K562 (cell line): ENCODE measurements around the gene AIFM1. TPM values are rescaled to one million over a fixed set of nuclear protein-coding genes. Genes with fewer than 3 reads are reported as not detected.

Experiments
- ATAC-seq: fragments of 200-7000 bp; cut with Tn5 transposase; 3 replicates; pipeline ENCODE4 v1.9.1; 2020; ENCODE audit warnings: moderate library complexity
- BruUV-seq: library from RNA; stranded (reverse); fragments of 400-500 nt; replicated peaks from 2 replicates; lab custom pipeline; 2021; lab: Mats Ljungman, UMichigan
- CTCF ChIA-PET: fragments of 300-600 bp; formaldehyde crosslinking; extraction: SDS; loops from one replicate; lab custom pipeline; 2021; ENCODE audit warnings: low intra/inter-chr PET ratio; lab: Yijun Ruan, JAX
- POLR2A ChIA-PET: fragments of 300-600, 350-650 bp; sonication (Branson Sonifier 250); formaldehyde crosslinking; extraction: SDS; loops from one replicate; lab custom pipeline; 2021; ENCODE audit warnings: antibody characterized with exemption, inconsistent platforms; lab: Yijun Ruan, JAX
- DNase-seq, 4 experiments: peaks; one replicate each; pipeline versions ENCODE4 v3.0.0 to v3.0.0-alpha.2; 2011 to 2018; ENCODE audit warnings: low spot score in 3 of 4, mixed read lengths in 3 of 4; ENCODE audit errors: extremely low read depth in 1 of 4
- FAIRE-seq: peaks from 2 replicates; lab custom pipeline; 2011; peaks lifted over from hg19 to GRCh38; lab: Jason Lieb, UNC
- H2AFZ ChIP-seq: 2 replicates; pipeline ENCODE4 v1.6.0; 2011; ENCODE audit warnings: low read depth, low read length, control low read depth, inconsistent platforms
- H3K27ac ChIP-seq: fragments of 200-600 bp; 3 replicates; pipeline ENCODE4 v1.8.0; 2011; ENCODE audit warnings: low read depth, mild to moderate bottlenecking, control low read depth, inconsistent platforms, low read length, moderate library complexity, mixed read lengths; ENCODE audit errors: extremely low read depth
- H3K27me3 ChIP-seq, 2 experiments: fragments of 300-600 bp in 1 of 2; 2 replicates in 1 of 2; 3 replicates in 1 of 2; pipeline versions ENCODE4 v1.6.0 to v1.8.0; 2011; ENCODE audit warnings: inconsistent platforms in 2 of 2, low read length in 2 of 2, mild to moderate bottlenecking in 1 of 2, mixed read lengths in 1 of 2, moderate library complexity in 1 of 2; ENCODE audit not compliant: control insufficient read depth in 2 of 2, insufficient read depth in 2 of 2
- H3K36me3 ChIP-seq: fragments of 300-600 bp; 3 replicates; pipeline ENCODE4 v1.8.0; 2011; ENCODE audit warnings: mild to moderate bottlenecking, low read length, inconsistent platforms; ENCODE audit not compliant: control insufficient read depth, insufficient read depth
- H3K4me1 ChIP-seq, 2 experiments: fragments of 200-600 bp in 1 of 2; replicated peaks in 1 of 2; 2 replicates in 1 of 2; 3 replicates in 1 of 2; pipeline versions ENCODE4 v1.5.1 to v1.8.0; 2011; ENCODE audit warnings: inconsistent platforms in 2 of 2, low read length in 2 of 2, mild to moderate bottlenecking in 1 of 2, mixed read lengths in 1 of 2, moderate library complexity in 1 of 2; ENCODE audit not compliant: control insufficient read depth in 2 of 2, insufficient read depth in 2 of 2
- H3K4me2 ChIP-seq: 2 replicates; pipeline ENCODE4 v1.6.1; 2011; ENCODE audit warnings: low read length, control low read depth, inconsistent platforms, mixed read lengths; ENCODE audit not compliant: insufficient read depth
- H3K4me3 ChIP-seq: fragments of 200-600 bp; sonication (generic), shearing (Covaris generic); 2 replicates; pipeline ENCODE4 v1.5.1; 2016; ENCODE audit warnings: control low read depth, inconsistent platforms
- H3K79me2 ChIP-seq: fragments of 200-600 bp; 3 replicates; pipeline ENCODE4 v1.8.0; 2011; ENCODE audit warnings: low read length, inconsistent platforms; ENCODE audit not compliant: control insufficient read depth, insufficient read depth
- H3K9ac ChIP-seq, 2 experiments: 2 replicates each; pipeline versions ENCODE4 v1.6.0 to v1.6.1; 2011; ENCODE audit warnings: low read depth in 2 of 2, low read length in 2 of 2, control low read depth in 1 of 2, inconsistent platforms in 1 of 2, mild to moderate bottlenecking in 1 of 2, mixed read lengths in 1 of 2; ENCODE audit not compliant: insufficient read depth in 1 of 2
- H3K9me1 ChIP-seq: one replicate; pipeline ENCODE4 v1.6.0; 2011; ENCODE audit warnings: inconsistent platforms, mild to moderate bottlenecking, low read length, moderate library complexity; ENCODE audit not compliant: control insufficient read depth, insufficient read depth
- H3K9me3 ChIP-seq: replicated peaks from 2 replicates; pipeline ENCODE4 v1.5.1; 2011; ENCODE audit warnings: low read depth, low read length, inconsistent platforms; ENCODE audit not compliant: control insufficient read depth, insufficient read depth
- H4K20me1 ChIP-seq: replicated peaks from 2 replicates; pipeline ENCODE4 v1.6.1; 2011; ENCODE audit warnings: low read length, inconsistent platforms, mixed read lengths; ENCODE audit not compliant: control insufficient read depth, insufficient read depth
- ARNT ChIP-seq, 2 experiments: fragments of 450-650 bp; IDR thresholded peaks; 2 replicates each; pipeline ENCODE4 v1.6.1; 2016; ENCODE audit warnings: mild to moderate bottlenecking in 1 of 2
- C11orf30 ChIP-seq: fragments of 450-650 bp; IDR thresholded peaks from 2 replicates; pipeline ENCODE4 v1.6.1; 2016; ENCODE audit warnings: low read depth, mild to moderate bottlenecking
- CREB1 ChIP-seq, 2 experiments: sonication (generic) in 1 of 2; formaldehyde crosslinking in 1 of 2; IDR thresholded peaks; 2 replicates each; pipeline versions ENCODE4 v1.6.1 to v1.8.0; 2012 to 2022; ENCODE audit warnings: inconsistent platforms in 1 of 2, mild to moderate bottlenecking in 1 of 2, missing genetic modification reagents in 1 of 2, moderate library complexity in 1 of 2
- NFE2 ChIP-seq: IDR thresholded peaks from 2 replicates; pipeline ENCODE4 v1.6.1; 2014; ENCODE audit warnings: antibody characterized with exemption, low read depth
- NFYB ChIP-seq: IDR thresholded peaks from 2 replicates; pipeline ENCODE4 v1.6.1; 2011; ENCODE audit warnings: mild to moderate bottlenecking, moderate library complexity; ENCODE audit not compliant: insufficient read length; ENCODE audit errors: extremely low read depth
- PHB ChIP-seq: fragments of 250-450 bp; sonication (Bioruptor Pico); IDR thresholded peaks from 2 replicates; pipeline ENCODE4 v1.5.0; 2021
- U2AF1 ChIP-seq: fragments of 200-400 bp; formaldehyde crosslinking; optimal IDR thresholded peaks from 2 replicates; pipeline ENCODE3; 2017; ENCODE audit warnings: mild to moderate bottlenecking, low read depth, low read length, moderate library complexity
- ZNF280B ChIP-seq: fragments of 250-450 bp; sonication (Bioruptor Pico); IDR thresholded peaks from 2 replicates; pipeline ENCODE4 v1.5.1; 2021; ENCODE audit warnings: mild to moderate bottlenecking
- ZNF316 ChIP-seq: fragments of 450-650 bp; IDR thresholded peaks from 2 replicates; pipeline ENCODE4 v1.6.1; 2016
- ZNF586 ChIP-seq: fragments of 450-650 bp; formaldehyde crosslinking; conservative IDR thresholded peaks from 2 replicates; pipeline ENCODE4 v1.4.0; 2020; ENCODE audit warnings: mild to moderate bottlenecking, moderate library complexity
- WGBS: fragments of 100-300 bp; shearing (Covaris generic); methylation state at CpG from one replicate; pipeline ENCODE4 v1.1.6; 2016; ENCODE audit warnings: low coverage, mixed read lengths; ENCODE audit not compliant: insufficient coverage; ENCODE audit errors: missing lambda C conversion rate; 5-methylcytosine and 5-hydroxymethylcytosine counted together
- in situ Hi-C: fragments of 300-500 bp; cut with MboI; formaldehyde crosslinking; loops from 4 replicates; pipeline ENCODE4 v1.15.0; 2018; ENCODE audit warnings: inconsistent platforms, mixed read lengths
- intact Hi-C: fragments of 100-400 bp; cut with micrococcal nuclease; formaldehyde crosslinking; loops from 2 replicates; pipeline ENCODE4 v1.14.2; 2022
- polyA plus RNA-seq, 8 experiments: library from polyadenylated mRNA; depleted of rRNA in 4 of 8; stranded (reverse) in 5 of 8; unstranded in 3 of 8; fragments of >200 nt; fragmentation: Nextera tagmentation in 2 of 8; fragmentation: Illumina TruSeq in 1 of 8; extraction: Ambion mirVana in 2 of 8; extraction: Trizol in 1 of 8; gene quantifications; 2 replicates each; pipeline versions ENCODE4 v1.2.1 to v1.2.3, GENCODE V29; 2011 to 2014; ENCODE audit warnings: inconsistent platforms in 1 of 8, missing spikeins in 1 of 8
- total RNA-seq, 7 experiments: library from RNA; depleted of rRNA in 6 of 7; stranded (reverse); fragments of >200 nt in 6 of 7; fragmentation: Illumina TruSeq in 2 of 7; extraction: Trizol in 2 of 7; gene quantifications; 2 replicates each; pipeline versions ENCODE4 v1.2.1 to v1.2.3, GENCODE V29; 2011 to 2021; ENCODE audit warnings: low replicate concordance in 1 of 7
- TF ChIP-seq, protein P1 (sequence below), 3 experiments: IDR thresholded peaks in 2 of 3; conservative IDR thresholded peaks in 1 of 3; 2 replicates each; pipeline ENCODE4 v1.5.1; 2011 to 2012; ENCODE audit warnings: low read length in 3 of 3, mild to moderate bottlenecking in 3 of 3, control low read depth in 2 of 3, improper control_type of control experiment in 1 of 3, inconsistent platforms in 1 of 3, low read depth in 1 of 3, mixed read lengths in 1 of 3, moderate library complexity in 1 of 3; ENCODE audit not compliant: insufficient read depth in 2 of 3

Gene AIFM1
- total and polyA plus RNA-seq, 9 of the 15 experiments (the other 6 are each of a cell fraction or from before 2014, with no cell fraction given) = 51.0 to 117 (median 91.2) TPM

DNA sequence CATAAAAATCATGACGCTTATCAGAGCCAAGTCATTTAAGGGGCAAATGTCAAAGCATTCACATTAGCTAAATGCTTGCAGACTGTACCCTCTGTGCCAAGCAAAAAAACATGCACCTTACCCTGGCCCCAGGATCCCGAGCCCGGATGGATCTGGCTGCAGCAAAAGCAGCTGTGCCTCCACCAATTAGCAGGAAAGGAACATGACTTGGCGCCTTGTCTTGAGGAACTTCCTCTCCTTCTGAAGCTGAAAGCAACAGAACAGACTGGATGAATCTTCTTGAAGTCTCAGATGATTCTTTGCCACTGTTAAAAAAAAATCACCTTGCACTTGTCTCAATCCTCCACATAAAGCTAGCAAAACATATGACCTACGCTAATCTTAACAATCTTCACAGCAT, 18.0 kb downstream of the AIFM1 start:
- H3K27ac ChIP-seq = no peak overlapping the region
- H3K4me2 ChIP-seq = no peak overlapping the region
- no peaks in the 10 kb centered on the region for H3K27me3 ChIP-seq
- CTCF ChIA-PET = no interaction called here
- H3K4me3 ChIP-seq = no peak overlapping the region
- H3K9me3 ChIP-seq = no peaks in the 10 kb centered on the region
- intact Hi-C loops (no loop called here), in situ Hi-C loops (no loop called here)
- H4K20me1 ChIP-seq = no peaks in the 10 kb centered on the region
- 77% methylated on average over 5 of the region's 5 CpGs for WGBS
- POLR2A ChIA-PET = interaction anchor here (0.5 to 2.5 kb wide), 6 partner anchors 9 to 26 kb away, joined by 3 to 7 read pairs (median 6); partner anchors contain the start of gene AIFM1
- no peaks in the 10 kb centered on the region for H3K79me2 ChIP-seq
- no TSS peak for BruUV-seq
- FAIRE-seq = no peak
- H3K4me1 ChIP-seq = no peaks in the 10 kb centered on the region
- TF ChIP-seq NFE2 = 0 out of 2 replicates have a peak, but pooled peaks have one; percentile 11
- TF ChIP-seq PHB (CRISPR knock-in tag) = no peak
- TF ChIP-seq ZNF280B (CRISPR knock-in tag) = no peak
- ATAC-seq = no peak
- no peaks in the 10 kb centered on the region for H3K9me1 ChIP-seq
- peaks cover 55% of the 10 kb centered on the region for H3K36me3 ChIP-seq
- no peak overlapping the region for H3K9ac ChIP-seq
- no peak overlapping the region for H2AFZ ChIP-seq
- no peak for DNase-seq

DNA sequence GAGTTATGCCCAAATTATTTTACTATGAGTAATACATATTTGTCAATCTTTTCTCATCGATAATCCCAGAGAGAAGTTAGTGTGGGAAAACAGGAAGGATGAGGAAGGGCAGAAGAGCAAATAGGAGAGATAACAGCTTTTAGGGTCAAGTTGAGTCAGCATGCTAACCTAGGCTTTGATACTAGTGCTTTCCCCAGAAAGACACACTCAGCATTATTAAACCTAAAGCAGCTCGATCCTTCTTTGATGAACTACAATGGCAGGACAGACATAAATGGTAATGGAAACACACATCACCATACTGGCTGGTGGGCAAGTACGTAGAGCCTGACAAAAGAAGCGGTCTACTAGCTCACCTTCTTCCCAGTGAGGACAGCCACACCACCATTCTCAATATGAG, 20.5 kb downstream of the AIFM1 start:
- no peak for ATAC-seq
- POLR2A ChIA-PET = interaction anchor here (0.9 to 2.5 kb wide), 2 partner anchors 10 to 12 kb away, joined by 3 to 7 read pairs; no protein-coding TSS in a partner anchor

More for the DNA sequence above, 20.5 kb downstream of the AIFM1 start:
- peaks cover 0 to 1% of the 10 kb centered on the region in 2 experiments; a peak in 2 of 5 replicates for H3K4me1 ChIP-seq
- TF ChIP-seq ARNT (IDR thresholded peaks at IDR 0.05) (no peak), ZNF316 (peak; percentile 67), ZNF586 (CRISPR knock-in tag) (no peak), CREB1 (IDR thresholded peaks at IDR 0.05) (no peak), CREB1 (CRISPR knock-in tag; IDR thresholded peaks at IDR 0.05) (no peak), C11orf30 (0 out of 2 replicates have a peak, but pooled peaks have one; percentile 32), U2AF1 (no peak), NFYB (no peak)
- TF ChIP-seq, protein P1, sequence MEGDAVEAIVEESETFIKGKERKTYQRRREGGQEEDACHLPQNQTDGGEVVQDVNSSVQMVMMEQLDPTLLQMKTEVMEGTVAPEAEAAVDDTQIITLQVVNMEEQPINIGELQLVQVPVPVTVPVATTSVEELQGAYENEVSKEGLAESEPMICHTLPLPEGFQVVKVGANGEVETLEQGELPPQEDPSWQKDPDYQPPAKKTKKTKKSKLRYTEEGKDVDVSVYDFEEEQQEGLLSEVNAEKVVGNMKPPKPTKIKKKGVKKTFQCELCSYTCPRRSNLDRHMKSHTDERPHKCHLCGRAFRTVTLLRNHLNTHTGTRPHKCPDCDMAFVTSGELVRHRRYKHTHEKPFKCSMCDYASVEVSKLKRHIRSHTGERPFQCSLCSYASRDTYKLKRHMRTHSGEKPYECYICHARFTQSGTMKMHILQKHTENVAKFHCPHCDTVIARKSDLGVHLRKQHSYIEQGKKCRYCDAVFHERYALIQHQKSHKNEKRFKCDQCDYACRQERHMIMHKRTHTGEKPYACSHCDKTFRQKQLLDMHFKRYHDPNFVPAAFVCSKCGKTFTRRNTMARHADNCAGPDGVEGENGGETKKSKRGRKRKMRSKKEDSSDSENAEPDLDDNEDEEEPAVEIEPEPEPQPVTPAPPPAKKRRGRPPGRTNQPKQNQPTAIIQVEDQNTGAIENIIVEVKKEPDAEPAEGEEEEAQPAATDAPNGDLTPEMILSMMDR (IDR thresholded peaks at IDR 0.05 in 2 of 3, conservative IDR thresholded peaks at IDR 0.05 in 1 of 3; ENCODE audit: insufficient read depth in 2 of 3, low read depth in 1 of 3, low read length in 3 of 3) = no peak
- no peak overlapping the region for H3K4me3 ChIP-seq
- H3K9ac ChIP-seq = no peak overlapping the region
- no TSS peak for BruUV-seq
- H3K36me3 ChIP-seq = peaks cover 67% of the 10 kb centered on the region
- H3K9me3 ChIP-seq = no peaks in the 10 kb centered on the region
- H3K4me2 ChIP-seq = no peak overlapping the region
- no peak overlapping the region for H3K27ac ChIP-seq
- intact Hi-C loops = no loop called here
- WGBS = 92% methylated on average over 4 of the region's 4 CpGs
- H3K27me3 ChIP-seq = no peaks in the 10 kb centered on the region
- CTCF ChIA-PET = interaction anchor here (1.2 kb wide), 1 partner anchor 47 kb away, joined by 6 read pairs; no protein-coding TSS in a partner anchor
- FAIRE-seq (no peak), DNase-seq (no peak)
- no peak overlapping the region for H2AFZ ChIP-seq
- no peaks in the 10 kb centered on the region for H3K9me1 ChIP-seq
- no peaks in the 10 kb centered on the region for H3K79me2 ChIP-seq
- in situ Hi-C loops = no loop called here
- no peaks in the 10 kb centered on the region for H4K20me1 ChIP-seq
